SK-N-SH (cell line): ENCODE measurements around the gene RASGRF2.

Experiments
- CTCF ChIP-seq: fragments of 200-600 bp; sonication (generic); IDR thresholded peaks from 2 replicates; pipeline ENCODE4 v1.6.1; 2017; ENCODE audit warnings: antibody characterized with exemption, mild to moderate bottlenecking, moderate library complexity
- EP300 ChIP-seq, 2 experiments: IDR thresholded peaks; 2 replicates each; pipeline versions ENCODE4 v1.4.0 to v1.6.1; 2012; ENCODE audit warnings: borderline replicate concordance in 1 of 2, low read depth in 1 of 2, low read length in 1 of 2
- EZH2phosphoT487 ChIP-seq: fragments of 200-600 bp; sonication (generic); IDR thresholded peaks from 2 replicates; pipeline ENCODE4 v1.6.1; 2017; ENCODE audit warnings: low read depth, mixed run types, mild to moderate bottlenecking, antibody characterized with exemption, moderate library complexity, borderline replicate concordance
- MXI1 ChIP-seq: IDR thresholded peaks from 2 replicates; pipeline ENCODE4 v1.6.1; 2012; ENCODE audit warnings: mild to moderate bottlenecking, low read depth, low read length, improper control_type of control experiment
- NRF1 ChIP-seq: IDR thresholded peaks from 2 replicates; pipeline ENCODE4 v1.6.1; 2012; ENCODE audit warnings: low read depth, mild to moderate bottlenecking, low read length
- POLR2AphosphoS5 ChIP-seq: IDR thresholded peaks from 2 replicates; pipeline ENCODE4 v1.6.1; 2012; ENCODE audit warnings: low read depth, low read length
- RAD21 ChIP-seq: IDR thresholded peaks from 2 replicates; pipeline ENCODE4 v1.6.1; 2012; ENCODE audit warnings: mild to moderate bottlenecking, low read length
- RFX5 ChIP-seq: IDR thresholded peaks from 2 replicates; pipeline ENCODE4 v1.6.1; 2012; ENCODE audit warnings: mild to moderate bottlenecking, improper control_type of control experiment, low read length
- RXRA ChIP-seq: IDR thresholded peaks from 2 replicates; pipeline ENCODE4 v1.4.0; 2012; ENCODE audit warnings: low read depth, mild to moderate bottlenecking, borderline replicate concordance
- TF ChIP-seq, protein P1 (sequence below): IDR thresholded peaks from 2 replicates; pipeline ENCODE4; 2012
- TF ChIP-seq, protein P2 (sequence below): IDR thresholded peaks from 2 replicates; pipeline ENCODE4 v1.6.1; 2012; ENCODE audit warnings: mild to moderate bottlenecking, low read depth, low read length, moderate library complexity

- TF ChIP-seq RFX5 = no peak
- no peak for TF ChIP-seq RXRA
- no peak for TF ChIP-seq CTCF
- no peak for TF ChIP-seq EZH2phosphoT487
- TF ChIP-seq RAD21 = no peak
- TF ChIP-seq EP300 (IDR thresholded peaks at IDR 0.05; ENCODE audit: borderline replicate concordance in 1 of 2, low read depth in 1 of 2, low read length in 1 of 2) = no peak
- TF ChIP-seq POLR2AphosphoS5 = no peak
- TF ChIP-seq MXI1 = no peak
- no peak for TF ChIP-seq NRF1
- TF ChIP-seq, protein P1, sequence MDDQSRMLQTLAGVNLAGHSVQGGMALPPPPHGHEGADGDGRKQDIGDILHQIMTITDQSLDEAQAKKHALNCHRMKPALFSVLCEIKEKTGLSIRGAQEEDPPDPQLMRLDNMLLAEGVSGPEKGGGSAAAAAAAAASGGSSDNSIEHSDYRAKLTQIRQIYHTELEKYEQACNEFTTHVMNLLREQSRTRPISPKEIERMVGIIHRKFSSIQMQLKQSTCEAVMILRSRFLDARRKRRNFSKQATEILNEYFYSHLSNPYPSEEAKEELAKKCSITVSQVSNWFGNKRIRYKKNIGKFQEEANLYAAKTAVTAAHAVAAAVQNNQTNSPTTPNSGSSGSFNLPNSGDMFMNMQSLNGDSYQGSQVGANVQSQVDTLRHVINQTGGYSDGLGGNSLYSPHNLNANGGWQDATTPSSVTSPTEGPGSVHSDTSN = no peak
- TF ChIP-seq, protein P2, sequence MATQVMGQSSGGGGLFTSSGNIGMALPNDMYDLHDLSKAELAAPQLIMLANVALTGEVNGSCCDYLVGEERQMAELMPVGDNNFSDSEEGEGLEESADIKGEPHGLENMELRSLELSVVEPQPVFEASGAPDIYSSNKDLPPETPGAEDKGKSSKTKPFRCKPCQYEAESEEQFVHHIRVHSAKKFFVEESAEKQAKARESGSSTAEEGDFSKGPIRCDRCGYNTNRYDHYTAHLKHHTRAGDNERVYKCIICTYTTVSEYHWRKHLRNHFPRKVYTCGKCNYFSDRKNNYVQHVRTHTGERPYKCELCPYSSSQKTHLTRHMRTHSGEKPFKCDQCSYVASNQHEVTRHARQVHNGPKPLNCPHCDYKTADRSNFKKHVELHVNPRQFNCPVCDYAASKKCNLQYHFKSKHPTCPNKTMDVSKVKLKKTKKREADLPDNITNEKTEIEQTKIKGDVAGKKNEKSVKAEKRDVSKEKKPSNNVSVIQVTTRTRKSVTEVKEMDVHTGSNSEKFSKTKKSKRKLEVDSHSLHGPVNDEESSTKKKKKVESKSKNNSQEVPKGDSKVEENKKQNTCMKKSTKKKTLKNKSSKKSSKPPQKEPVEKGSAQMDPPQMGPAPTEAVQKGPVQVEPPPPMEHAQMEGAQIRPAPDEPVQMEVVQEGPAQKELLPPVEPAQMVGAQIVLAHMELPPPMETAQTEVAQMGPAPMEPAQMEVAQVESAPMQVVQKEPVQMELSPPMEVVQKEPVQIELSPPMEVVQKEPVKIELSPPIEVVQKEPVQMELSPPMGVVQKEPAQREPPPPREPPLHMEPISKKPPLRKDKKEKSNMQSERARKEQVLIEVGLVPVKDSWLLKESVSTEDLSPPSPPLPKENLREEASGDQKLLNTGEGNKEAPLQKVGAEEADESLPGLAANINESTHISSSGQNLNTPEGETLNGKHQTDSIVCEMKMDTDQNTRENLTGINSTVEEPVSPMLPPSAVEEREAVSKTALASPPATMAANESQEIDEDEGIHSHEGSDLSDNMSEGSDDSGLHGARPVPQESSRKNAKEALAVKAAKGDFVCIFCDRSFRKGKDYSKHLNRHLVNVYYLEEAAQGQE = no peak
Measured at GRCh38 chr5:81147886-81148571, 187.9 kb downstream of the RASGRF2 start.
